Esophagus squamous epithelium (tissue), 5 donors: ENCODE results near the gene DLAT. TPM values are rescaled to one million over a fixed set of nuclear protein-coding genes. Genes with fewer than 3 reads are reported as not detected.

Source experiments
- DNase-seq: peaks from one replicate; lab custom pipeline; 2025; lab: John Stamatoyannopoulos, UW
- H3K27ac ChIP-seq, 4 donors: fragments of 200-600 bp; sonication (generic); one replicate each; pipeline ENCODE4 v1.5.1; 2016 to 2019; ENCODE audit warnings: mild to moderate bottlenecking in 1 of 4
- H3K27me3 ChIP-seq, 4 donors: fragments of 200-600 bp; sonication (generic); 1 replicate in 3 of 4; 2 replicates in 1 of 4; pipeline versions ENCODE4 v1.5.1 to v1.6.0; 2017 to 2021; ENCODE audit warnings: antibody characterized with exemption in 1 of 4
- H3K36me3 ChIP-seq, 3 donors: fragments of 200-600 bp; sonication (generic); one replicate each; pipeline ENCODE4 v1.5.1; 2016 to 2019
- H3K4me1 ChIP-seq, 3 donors: fragments of 200-600 bp; sonication (generic); one replicate each; pipeline ENCODE4 v1.5.1; 2017 to 2019
- H3K4me3 ChIP-seq, 4 donors: fragments of 200-600 bp; sonication (generic); 1 replicate in 3 of 4; 2 replicates in 1 of 4; pipeline ENCODE4 v1.5.1; 2016 to 2019; ENCODE audit warnings: mild to moderate bottlenecking in 2 of 4, moderate library complexity in 1 of 4
- H3K9me3 ChIP-seq, 3 donors: fragments of 200-600 bp; sonication (generic); one replicate each; pipeline ENCODE4 v1.5.1; 2016 to 2019
- CTCF ChIP-seq, 6 experiments: fragments of 450-650 bp in 4 of 6; fragments of 200-600 bp in 2 of 6; sonication (generic) in 2 of 6; IDR thresholded peaks; one replicate each; pipeline ENCODE4 v1.5.1; 2016 to 2019; ENCODE audit warnings: antibody characterized with exemption in 6 of 6, mild to moderate bottlenecking in 4 of 6, moderate library complexity in 4 of 6
- POLR2A ChIP-seq, 4 donors: fragments of 450-650 bp; IDR thresholded peaks; one replicate each; pipeline ENCODE4 v1.6.1; 2017; ENCODE audit warnings: antibody characterized with exemption in 4 of 4, mild to moderate bottlenecking in 4 of 4, moderate library complexity in 3 of 4
- WGBS, 2 donors: methylation state at CpG; one replicate each; pipeline ENCODE4 v1.1.5; 2018; 5-methylcytosine and 5-hydroxymethylcytosine counted together
- intact Hi-C: fragments of 100-400 bp; cut with DNase I; formaldehyde crosslinking; loops from one replicate; pipeline ENCODE4 v1.15.0; 2022
- total RNA-seq, 4 donors: library from RNA; depleted of rRNA; stranded (reverse); fragments of >200 nt; gene quantifications; one replicate each; pipeline ENCODE4 v1.1.0, GENCODE V29; 2016
- donor health status: DM: yes; HTN: yes; CAD: no.

The DLAT gene
- 10 to 100 TPM; 28.9 to 56.5 (median 39.4) TPM for total RNA-seq

DNA sequence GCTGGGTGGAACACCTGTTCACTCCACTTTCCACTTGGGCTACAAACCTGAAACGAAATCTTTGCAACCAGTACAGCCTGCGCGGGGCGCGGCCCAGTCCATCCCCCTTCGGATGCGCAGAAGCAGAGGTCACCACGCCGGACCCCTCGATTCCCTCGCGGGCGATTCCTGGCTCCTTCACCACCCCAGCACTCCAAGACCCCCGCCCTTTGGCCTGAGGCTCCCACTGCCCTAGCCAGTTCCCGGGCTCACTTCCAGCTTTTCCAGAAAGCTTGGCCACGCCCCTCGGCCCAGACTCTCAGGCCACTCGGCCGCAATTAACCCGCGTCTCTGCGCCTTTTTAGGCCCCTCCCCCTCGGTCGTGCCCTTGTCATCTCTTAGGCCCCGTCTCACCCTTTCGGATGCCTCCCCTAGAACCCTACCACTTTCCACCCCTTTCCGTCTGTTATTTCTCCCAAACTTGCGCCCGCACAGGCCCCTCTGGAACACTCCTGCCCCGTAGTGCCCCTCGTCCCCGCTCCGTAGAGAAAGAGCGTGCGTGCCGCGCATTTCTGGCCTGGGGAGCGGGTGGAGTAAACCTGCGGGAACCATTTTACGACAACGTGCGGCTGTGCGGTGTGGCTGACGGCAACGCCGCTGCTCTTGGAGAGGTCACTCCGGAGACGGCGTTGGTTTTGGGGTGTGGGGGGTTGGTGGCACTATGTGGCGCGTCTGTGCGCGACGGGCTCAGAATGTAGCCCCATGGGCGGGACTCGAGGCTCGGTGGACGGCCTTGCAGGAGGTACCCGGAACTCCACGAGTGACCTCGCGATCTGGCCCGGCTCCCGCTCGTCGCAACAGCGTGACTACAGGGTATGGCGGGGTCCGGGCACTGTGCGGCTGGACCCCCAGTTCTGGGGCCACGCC, at the start of gene DLAT:
DLAT (plus strand) TSS at position 636 of the 906 bp plus-strand sequence; CDS start at position 701, 65 bp downstream.
- H3K4me1 ChIP-seq: peaks cover 0 to 26% (median 14%) of the 10 kb centered on the region in 3 donors
- peaks cover 5 to 41% (median 5%) of the 10 kb centered on the region in 3 donors for H3K36me3 ChIP-seq
- TF ChIP-seq POLR2A (IDR thresholded peaks at IDR 0.05) (peak in 2 of 4 donors; percentile 60 to 69), CTCF (IDR thresholded peaks at IDR 0.05) (no peak)
- no peaks in the 10 kb centered on the region for H3K27me3 ChIP-seq
- peak; percentile 38 for DNase-seq
- peak within 1 kb of the TSS; percentile 66 to 93 (median 80) for H3K4me3 ChIP-seq
- intact Hi-C loops: no loop called here
- no peaks in the 10 kb centered on the region for H3K9me3 ChIP-seq
- 0 to 1% methylated on average over 23 to 25 of the region's 71 CpGs for WGBS, 2 donors
- peak within 1 kb of the TSS; percentile 94 to 96 (median 95) for H3K27ac ChIP-seq

DNA sequence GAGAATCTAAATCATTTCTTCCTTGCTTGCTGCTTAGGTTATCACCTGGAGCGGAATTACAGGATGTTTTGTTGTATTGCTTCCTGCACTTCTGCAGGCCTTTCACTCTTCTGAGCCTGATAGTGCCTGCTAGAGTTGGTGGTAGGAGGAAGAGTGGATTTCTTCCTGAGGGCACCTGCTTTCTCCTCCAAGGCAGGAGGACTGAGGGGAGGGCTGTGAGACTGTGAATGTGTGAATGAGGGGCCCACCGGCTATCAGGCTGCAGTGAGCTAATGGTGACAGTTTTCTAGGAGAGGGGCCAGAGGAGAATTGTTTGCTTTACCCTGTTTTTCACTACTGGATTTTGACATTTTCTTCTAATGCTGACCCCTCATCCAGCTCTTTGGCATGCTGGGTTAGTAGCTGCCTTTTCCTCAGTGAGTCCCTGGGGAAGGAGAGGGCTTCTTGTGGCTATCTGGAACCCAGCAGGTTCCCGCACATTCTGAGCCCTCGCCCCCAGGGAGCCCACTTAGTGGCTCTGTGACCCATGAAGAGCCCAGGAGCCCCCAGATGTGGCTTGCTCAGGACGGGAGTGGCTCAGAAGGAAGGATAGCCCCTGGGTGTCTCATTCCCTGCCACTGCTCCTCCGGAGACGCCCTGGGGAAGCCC, 49.0 kb upstream of the DLAT start:
- peak overlapping the region; percentile 71 to 96 (median 90) for H3K27ac ChIP-seq
- peak overlapping the region; percentile 61 to 89 (median 62) for H3K4me3 ChIP-seq
- no peaks in the 10 kb centered on the region for H3K27me3 ChIP-seq
- 53 to 69% methylated on average over 4 to 5 of the region's 7 CpGs for WGBS, 2 donors
- H3K4me1 ChIP-seq: peaks cover 10 to 56% (median 22%) of the 10 kb centered on the region in 3 donors
- H3K36me3 ChIP-seq: peaks cover 0 to 6% (median 0%) of the 10 kb centered on the region in 3 donors
- TF ChIP-seq CTCF (IDR thresholded peaks at IDR 0.05) (no peak), POLR2A (IDR thresholded peaks at IDR 0.05) (no peak)
- no peak for DNase-seq
- intact Hi-C loops: loop anchor here (5.0 kb wide), 2 partner anchors 34 to 99 kb away; partner anchors contain the start of genes CFAP68 and FDXACB1
- no peaks in the 10 kb centered on the region for H3K9me3 ChIP-seq

- H3K27ac ChIP-seq: peak overlapping the region; percentile 71 to 96 (median 90)
- 10 to 14% methylated on average over 10 to 21 of the region's 21 CpGs for WGBS, 2 donors
- peak overlapping the region; percentile 61 to 89 (median 62) for H3K4me3 ChIP-seq
- H3K4me1 ChIP-seq: peaks cover 10 to 61% (median 22%) of the 10 kb centered on the region in 3 donors
- H3K27me3 ChIP-seq: no peaks in the 10 kb centered on the region
- H3K9me3 ChIP-seq: no peaks in the 10 kb centered on the region
- peak in 1 of 4 donors; percentile 36 for TF ChIP-seq POLR2A (IDR thresholded peaks at IDR 0.05)
- TF ChIP-seq CTCF (IDR thresholded peaks at IDR 0.05): no peak
- no peak for DNase-seq
- H3K36me3 ChIP-seq: peaks cover 0 to 6% (median 0%) of the 10 kb centered on the region in 3 donors
- intact Hi-C loops: loop anchor here (5.0 kb wide), 2 partner anchors 34 to 99 kb away; partner anchors contain the start of genes CFAP68 and FDXACB1
Observed at GRCh38 chr11:111976767-111977145, 48.5 kb upstream of the DLAT start.

- Histone ChIP-seq H3K9me3 (no peaks in the 10 kb centered on the region), H3K27me3 (no peaks in the 10 kb centered on the region), H3K4me1 (peaks cover 10 to 67% (median 25%) of the 10 kb centered on the region in 3 donors), H3K27ac (peak overlapping the region; percentile 71 to 96 (median 90)), H3K4me3 (peak overlapping the region; percentile 61 to 89 (median 62)), H3K36me3 (peaks cover 0 to 6% (median 0%) of the 10 kb centered on the region in 3 donors)
- intact Hi-C loops: loop anchor here (5.0 kb wide), 2 partner anchors 35 to 100 kb away; partner anchors contain the start of genes CFAP68 and FDXACB1
- 4 to 20% methylated on average over 6 to 26 of the region's 65 CpGs for WGBS, 2 donors
- TF ChIP-seq CTCF (IDR thresholded peaks at IDR 0.05): peak in 1 of 6 experiments; percentile 6
- TF ChIP-seq POLR2A (IDR thresholded peaks at IDR 0.05): peak in 2 of 4 donors; percentile 42 to 50
- DNase-seq: no peak
Observed at GRCh38 chr11:111977146-111978027, 47.8 kb upstream of the DLAT start.
